NK-92 (cell line): Measurements from ENCODE around the gene RANBP1.

Source experiments
- DNase-seq: peaks from one replicate; lab custom pipeline; 2025; ENCODE audit not compliant: unreplicated experiment; lab: John Stamatoyannopoulos, UW

RANBP1 gene

DNA sequence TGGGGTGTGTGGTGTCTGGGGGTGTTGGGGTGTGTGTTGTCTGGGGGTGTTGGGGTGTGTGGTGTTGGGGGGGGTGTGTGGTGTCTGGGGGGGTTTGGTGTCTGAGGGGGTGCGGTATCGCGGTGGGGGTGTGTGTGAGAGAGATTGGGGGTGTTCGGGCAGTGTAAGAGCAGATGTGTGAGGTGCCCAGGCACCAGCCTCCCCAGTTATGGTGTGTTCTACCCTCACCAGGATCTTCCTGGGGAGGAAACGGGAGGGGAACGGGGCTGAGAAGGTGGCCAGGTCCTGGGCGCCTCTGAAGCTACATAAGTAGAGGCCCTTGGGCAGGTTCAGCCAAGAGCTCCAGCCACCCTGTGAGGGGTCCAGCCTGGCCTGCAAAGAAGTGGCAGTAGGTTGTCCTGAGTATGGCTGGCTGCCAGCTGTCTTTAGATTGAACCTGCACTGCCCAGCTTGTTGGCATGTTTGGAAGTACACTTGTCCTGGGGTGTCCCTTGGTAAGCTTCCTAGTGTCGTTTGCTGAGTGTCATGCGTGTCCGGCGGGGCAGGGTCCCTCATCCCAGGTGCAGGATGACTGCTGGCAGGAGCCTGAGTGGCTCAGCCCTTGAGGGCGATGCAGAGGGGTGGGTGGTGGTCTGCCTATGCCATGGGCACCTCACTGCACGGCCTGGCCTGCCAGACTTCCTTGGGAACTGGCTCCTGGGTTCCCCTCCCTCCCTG is 7.6 kb downstream of the RANBP1 start:
- no peak for DNase-seq

DNA sequence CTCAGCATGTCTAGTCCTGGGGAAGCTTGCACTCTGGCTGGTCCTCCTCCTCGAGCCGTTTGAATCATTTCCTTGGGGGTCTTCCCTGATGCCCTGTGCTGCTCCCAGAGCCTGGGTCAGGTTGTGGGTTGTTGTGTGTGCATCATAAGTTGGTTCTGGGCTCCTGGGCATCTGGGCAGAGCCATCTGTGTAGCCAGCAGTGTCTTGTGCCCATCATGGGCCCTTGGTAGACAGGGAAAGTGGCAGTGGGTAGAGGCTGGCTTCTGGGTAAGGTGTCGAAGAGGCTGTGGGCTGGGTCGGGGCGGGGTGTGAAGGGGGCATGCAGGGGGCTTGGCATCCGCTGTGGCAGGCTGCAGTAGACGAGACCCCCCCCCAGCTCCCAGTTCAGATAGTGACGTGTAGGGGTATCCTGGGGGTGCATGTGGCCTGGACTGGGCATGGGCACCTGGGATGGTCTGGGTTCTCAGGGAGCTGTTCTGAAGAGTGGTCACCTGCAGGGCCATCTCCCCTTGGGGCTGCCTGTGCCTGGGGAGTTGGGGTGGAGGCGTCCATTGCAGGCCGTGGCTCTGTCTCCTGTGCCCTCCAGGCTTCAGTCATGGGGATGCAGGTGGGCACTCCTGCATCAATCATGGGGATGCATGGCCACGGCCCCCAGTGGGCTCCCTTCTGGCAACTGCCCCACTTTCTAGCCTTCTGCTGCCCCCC is 8.3 kb downstream of the RANBP1 start:
- no peak for DNase-seq

DNA sequence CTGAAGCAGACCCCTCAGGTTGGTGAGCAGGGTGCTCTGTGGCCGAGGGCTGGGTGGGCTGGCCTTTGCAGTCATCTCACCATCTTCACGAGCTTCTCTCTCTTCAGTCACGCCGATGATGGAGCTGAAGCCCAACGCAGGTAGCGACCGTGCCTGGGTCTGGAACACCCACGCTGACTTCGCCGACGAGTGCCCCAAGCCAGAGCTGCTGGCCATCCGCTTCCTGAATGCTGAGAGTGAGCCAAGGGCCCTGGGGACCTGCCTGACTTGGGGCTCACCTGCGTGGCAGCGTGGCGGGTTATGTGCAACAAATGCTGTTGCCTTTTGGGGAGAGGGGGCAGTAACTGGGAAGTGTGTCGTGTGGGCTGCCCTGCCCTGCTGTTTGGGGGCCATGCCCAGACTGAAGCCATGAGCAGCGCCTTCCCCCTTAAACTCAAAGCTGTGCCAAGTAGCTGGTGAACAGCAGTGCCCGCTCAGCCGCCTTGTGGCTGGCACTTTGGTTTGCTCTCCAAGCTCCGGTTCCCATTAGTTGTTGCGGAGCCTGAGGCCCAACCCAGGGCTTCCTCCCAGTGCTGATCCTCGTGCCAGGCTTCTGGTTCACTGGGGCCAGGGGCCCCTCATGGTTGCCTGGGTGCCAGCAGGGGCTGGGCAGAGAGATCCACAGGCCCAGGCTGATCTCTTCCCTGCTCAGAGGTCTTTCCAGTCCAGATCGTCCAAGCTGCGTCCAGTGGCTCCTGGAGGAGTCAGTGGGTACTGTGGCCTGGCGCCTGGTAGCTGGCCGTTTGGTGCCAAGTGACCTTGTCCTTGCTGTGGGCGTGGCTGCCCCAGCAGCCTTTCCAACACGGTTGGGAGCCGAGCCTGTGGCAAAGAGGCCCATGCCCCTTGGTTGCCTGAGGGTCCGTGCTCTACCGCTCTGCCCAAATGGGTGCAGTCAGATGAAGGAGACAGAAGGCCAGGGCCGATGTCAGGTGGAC is 9.6 kb downstream of the RANBP1 start:
- no peak for DNase-seq

DNA sequence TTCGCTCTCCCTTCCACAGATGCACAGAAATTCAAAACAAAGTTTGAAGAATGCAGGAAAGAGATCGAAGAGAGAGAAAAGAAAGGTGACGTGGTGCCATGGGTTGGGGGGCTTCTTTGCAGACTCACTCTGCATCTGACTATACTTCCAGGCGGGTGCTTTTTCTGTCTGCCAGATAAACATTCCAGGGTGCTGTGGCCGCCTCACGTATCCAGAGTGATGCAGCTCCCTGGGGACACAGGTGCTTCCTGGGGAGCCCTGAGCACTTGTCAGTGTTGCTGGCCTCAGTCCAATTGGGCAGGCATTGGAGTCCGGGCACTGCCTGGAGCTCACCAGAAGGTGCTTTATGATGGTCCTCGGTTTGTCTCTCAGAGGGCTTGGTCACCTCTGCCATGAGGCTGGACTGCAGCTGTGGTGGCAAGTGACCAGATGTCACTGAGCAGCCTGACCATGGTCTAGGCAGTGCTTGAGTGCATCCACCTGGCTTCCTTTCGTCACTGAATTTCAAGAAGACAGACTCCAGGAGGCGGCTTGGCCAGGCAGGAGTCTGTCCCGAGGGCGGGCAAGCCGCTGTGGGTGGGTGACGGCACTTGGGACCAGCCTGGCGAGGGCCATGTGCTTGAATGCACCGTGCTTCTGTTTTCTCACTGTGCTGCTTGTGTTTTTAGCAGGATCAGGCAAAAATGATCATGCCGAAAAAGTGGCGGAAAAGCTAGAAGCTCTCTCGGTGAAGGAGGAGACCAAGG is 10.6 kb downstream of the RANBP1 start:
- DNase-seq = no peak

DNA sequence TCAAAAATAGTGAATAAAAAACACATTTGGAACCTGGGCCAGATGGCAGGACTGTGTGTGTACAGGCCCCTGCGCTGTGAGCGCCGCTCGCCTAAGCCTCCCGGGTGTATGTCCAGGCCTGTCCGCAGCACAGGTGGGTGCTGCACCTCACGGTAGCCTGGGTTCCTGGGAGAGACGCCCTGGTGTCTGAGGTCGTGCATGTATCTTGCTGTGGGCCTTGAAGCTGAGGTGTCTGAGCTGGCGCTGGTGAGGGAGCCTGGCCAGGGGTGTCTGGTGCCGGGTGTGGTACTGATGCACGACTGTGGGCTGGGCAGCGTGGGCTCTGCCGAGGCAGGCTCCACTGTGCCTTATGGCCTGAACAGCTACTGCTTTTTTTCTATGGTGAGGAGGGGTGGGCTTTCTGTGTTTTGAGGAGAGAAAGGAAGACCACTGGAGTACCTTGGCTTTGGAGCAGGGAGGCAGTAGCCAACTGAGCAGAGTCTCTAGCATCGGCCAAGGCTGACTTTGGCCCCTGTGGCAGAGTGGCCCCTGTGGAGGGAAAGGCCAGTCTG is 11.5 kb downstream of the RANBP1 start:
- DNase-seq = no peak

DNA sequence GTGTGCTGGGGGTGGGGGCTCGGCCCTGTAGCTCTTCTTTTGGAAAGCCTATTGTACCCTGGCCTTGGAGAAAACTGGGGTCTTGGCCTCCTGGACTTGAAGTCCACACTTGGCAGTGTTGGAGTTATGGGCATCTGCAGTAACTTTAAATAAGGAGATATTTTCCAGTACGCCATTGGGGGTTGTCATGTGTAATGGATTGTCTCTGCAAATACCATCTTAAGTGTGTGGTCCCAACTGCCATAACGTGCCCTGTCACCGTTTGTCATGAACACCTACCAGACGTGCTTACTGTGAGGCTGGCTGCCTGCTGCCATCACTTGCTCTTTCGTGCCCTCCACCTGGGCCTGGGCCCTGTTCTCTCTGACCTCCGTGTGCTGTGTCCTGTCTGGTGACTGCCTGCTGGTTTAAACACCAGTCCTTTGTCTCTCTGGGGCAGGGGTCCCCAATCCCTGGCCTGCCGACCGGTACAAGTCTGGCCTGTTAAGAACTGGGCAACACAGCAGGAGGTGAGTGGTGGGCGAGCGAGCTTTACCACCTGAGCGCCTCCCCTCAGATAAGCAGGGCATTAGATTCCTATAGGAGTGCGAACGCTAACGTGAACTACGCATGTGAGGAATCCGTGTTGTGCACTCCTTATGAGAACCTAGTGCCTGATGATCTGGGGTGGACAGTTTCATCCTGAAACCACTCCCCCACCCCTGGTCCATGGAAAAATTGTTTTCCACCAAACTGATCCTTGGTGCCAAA is 12.1 kb downstream of the RANBP1 start:
- no peak for DNase-seq

DNA sequence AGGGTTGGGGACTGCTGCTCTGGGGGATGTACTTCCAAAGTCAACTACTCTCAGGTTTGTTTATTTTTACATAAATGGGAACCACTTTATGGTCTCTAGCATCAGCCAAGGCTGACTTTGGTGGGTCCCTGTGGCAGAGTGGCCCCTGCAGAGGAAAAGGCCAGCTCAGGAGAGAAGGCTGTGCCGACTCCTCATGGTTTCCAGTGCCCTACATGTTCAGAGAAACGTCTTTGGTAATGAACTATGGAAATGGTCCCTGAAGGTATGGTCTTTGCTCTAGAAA is 12.7 kb downstream of the RANBP1 start:
- DNase-seq = no peak

DNA sequence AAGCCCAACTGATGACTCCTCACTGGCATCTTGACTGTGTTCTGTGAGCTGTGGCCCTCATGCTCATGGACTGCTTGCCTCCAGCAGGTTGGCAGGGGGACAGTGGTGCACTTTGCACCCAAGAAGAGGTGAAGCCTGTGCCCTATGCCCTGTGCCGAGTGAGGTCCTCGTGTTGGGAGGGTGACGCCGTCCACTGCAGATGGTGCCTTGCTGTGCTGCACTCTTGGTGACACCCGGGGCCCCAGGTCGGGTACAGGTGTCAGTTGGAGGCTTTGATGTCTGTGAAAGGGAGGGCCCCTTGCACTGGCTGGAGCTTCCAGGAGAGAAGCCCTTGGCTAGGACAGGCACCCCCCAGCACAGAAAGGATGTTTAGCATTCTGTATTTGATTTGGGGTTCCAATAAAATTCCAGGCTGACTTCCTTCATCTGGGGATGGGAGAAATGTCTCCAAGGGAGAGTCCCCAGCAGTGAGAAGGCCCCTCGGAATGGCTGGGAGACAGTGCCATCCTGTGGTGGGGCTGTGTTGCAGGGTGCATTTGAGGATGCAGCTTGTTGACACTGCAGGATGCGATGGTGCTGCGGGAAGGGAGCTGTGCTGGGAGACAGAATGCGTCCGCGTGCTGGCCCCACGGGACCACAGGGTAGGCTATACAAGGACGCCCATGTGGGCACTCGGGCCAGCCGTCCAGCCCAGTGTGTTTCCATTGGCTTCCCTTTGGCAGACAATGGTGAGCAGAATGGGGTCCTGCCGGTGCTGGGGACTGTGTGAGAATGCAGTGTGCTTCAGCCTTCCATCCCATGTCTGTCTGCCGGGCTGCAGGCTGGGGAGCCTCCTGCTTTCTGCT is 13.2 kb downstream of the RANBP1 start:
- no peak for DNase-seq

DNA sequence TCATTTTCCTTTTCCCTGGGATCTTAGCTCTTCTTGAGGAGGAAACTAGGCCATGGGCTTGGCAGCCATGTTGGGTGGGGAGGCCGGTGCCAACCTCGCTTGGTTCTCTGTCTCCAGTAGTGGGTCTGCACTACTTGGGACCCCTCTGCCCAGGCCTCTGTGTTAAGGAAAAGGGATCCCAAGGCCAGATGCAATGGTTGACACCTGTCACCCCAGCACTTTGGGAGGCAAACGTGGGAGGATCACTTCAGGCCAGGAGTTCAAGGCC is 13.8 kb downstream of the RANBP1 start:
- no peak for DNase-seq

DNA sequence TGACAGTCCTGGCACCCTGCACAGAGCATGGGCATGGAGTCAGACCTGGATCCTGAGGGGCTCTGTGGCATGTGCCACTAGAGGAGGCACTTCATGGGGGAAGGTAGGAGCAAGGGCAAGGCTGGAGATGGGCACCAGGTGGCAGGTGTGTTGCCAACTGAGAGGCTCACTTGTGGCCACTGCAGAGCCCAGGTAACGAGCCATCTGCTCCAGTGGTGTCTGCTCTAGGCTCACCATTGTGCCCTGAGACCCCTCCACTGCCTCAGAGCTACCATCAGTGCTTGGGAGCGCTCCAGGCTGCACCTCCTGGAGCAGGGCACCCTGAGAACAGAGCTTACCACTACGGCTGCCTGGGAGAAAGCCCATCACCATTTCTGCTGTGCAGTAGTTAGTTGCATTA is 14.4 kb downstream of the RANBP1 start:
- no peak for DNase-seq

DNA sequence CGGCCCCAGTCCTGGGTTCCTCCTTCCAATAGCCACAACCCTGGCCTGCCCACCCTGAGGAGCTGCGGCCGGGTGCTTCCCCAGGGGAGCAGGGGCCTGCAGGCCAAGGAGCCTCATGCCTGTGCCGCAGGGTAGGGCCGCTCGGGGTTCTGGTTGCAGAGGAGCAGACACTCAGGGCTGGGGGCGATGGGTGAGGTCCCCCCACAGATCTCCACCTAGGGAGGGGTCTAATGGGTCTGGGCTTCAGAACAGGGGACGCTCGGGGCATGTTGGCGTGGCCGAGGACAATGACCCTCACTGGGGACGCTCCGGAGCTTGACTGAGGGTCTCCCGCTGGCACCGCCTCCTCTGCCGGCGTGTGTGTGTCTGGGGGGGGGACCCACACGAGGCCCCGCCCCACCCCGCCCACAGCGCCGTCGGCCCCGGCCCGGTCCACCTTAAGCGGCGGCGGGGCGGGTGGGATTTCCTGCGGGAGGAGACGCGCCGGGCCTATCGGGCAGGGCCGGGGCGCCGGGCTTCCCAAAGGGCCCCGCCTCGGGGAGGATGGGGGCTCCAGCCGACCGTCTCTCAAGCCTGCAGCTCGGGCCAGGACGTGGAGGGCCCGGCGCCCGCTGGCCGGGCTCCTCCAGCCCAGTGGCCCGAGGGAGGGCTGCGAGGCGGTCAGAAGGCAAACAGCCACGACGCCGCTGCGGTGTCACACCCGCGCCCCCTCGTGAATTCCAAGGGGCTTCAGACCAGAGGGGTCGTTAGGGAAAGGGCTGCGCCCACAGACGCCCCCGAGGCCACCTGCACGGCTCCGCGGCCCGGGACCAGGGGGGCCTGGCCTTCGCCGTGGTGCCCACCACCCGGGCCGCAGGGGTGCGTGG is 15.1 kb downstream of the RANBP1 start:
- no peak for DNase-seq

DNA sequence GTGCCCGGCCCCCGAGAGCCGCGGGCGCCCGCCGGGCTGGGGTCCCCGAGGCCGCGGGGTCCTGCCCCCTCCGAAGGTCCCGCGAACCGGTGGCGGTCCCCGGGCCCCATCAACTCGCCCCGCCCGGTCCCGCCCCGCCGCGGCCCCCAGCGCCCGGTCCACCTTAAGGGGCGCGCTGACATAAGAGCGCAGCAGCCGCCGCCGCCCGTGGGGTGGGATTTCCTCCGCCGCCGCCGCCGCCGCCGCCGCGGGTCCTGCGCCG is 15.6 kb downstream of the RANBP1 start, which contains the start of gene ZDHHC8:
Gene ZDHHC8 (plus strand): TSS at position 208 of the 262 bp plus-strand sequence. CDS start 144 bp downstream, outside the sequence.
- no peak for DNase-seq

DNA sequence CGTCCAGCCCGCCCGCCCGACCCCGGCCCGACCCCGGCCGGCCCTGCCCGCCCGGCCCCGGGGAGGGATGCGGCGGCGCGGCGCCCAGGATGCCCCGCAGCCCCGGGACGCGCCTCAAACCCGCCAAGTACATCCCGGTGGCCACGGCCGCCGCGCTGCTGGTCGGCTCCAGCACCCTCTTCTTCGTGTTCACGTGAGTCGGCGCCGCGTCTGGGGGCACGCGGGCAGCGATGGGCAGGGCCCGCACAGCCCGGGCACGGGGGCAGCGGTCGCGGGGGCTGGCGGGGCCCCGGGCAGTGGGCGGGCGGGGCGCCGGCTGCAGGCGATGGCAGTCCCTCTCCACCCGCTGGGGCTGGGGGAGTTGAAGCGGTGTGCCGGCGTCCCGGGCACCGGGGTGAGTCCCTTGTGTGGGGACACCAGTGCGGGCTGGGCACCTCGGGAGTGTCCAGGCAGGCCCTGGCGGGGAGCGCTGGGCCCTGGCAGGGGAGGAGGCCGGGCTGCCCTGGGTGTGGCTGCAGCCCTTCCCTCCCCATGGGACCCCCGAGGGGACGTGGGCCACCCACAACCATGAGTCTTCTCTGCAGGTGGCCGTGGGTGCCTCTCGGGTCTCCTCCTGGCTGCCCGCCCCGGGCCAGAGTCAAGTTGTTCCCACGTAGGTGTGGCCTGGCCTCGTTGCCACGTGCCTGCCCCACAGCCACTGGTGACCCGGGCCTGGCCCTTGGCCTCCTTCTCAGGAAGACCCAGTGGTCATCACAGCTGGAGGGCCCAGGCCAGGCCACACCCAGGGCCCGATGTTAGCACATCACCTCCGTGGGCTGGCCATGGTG is 16.2 kb downstream of the RANBP1 start:
- no peak for DNase-seq

DNA sequence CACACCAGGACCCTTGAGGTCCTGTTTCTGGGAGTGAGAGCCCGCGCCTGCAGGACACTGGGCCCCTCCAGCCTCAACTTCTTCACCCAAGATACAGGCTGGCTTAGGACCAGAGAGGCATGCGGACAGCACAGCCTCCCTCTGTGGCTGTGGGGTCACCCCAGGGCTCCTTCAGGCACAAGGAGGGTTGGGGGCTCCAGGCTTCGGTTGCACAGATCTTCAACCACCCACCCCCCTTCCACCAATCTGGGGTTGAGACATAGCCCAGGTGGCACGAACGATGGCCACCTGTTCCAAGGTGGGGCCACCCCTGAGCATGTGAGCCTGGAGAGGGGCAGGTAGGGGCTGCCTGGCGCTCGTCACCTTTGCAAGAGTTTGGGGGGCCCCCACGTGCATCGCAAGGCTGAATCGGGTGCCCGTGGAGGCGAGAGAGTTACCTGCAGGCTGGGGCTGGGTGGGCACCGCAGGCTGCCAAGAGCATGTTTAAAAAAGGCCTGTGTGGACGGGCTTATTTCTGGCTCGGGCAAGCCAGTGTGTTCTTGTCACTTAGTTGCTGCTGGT is 16.9 kb downstream of the RANBP1 start:
- DNase-seq = no peak

DNA sequence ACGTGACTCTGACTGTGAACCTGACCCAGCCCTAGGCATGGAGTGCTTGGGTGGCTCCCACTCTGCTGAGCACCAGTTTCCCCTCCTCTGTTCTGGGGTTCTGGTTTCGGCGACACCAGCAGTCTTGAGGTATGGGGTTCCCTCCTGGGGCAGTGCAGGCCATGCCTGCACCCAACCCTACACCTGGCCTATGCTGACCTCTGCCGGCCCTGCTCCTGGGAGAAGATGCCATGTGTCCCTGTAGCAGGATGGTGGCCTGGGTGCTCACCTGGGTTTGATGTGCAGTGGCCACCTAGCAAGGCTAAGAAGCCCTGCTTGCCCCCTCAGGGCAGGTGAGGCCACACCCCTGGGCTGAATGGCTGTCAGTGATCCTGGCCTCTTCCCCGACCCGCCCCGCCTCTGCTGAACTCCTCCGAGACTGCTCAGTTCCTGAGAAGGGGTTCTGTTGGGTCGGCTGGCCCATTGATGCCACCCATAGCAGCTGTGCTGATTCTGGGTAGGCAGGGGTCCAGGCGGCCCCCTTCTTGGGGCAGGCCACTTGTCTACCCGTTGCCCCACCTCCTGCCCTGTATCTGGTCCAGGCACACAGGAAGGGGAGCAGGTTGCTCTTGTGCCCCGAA is 18.1 kb downstream of the RANBP1 start:
- no peak for DNase-seq

DNA sequence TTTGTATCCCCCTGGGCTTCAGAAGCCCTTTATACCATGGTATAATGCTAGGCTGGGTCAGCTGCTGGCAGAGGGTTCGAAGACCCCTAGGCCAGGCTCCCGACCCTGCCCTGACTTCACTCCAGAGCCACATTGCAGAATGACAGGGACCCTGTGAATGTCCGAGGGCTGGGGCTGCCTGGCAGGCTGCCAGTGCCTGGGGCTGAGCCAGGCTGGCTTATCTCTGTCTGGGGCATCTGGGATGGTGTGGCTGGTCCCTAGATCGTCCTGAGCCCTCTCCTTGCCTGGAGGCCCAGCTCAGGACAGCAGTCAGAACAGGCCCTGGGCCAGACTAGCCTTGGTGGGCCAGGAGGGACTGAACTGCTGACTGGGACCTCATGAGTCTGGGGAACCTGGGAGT is 19.4 kb downstream of the RANBP1 start:
- no peak for DNase-seq
